HG03571 (cell line): ENCODE measurements around the gene MTERF2.
"Not testable (repeated sequence)": the region's sequence is repeated elsewhere in the genome, so short reads cannot be mapped to it uniquely, and the experiment has no call there.

ENCODE experiments used
- ATAC-seq: cut with Tn5 transposase; IDR thresholded peaks from one replicate; pipeline ENCODE4 v1.9.1; 2021; ENCODE audit not compliant: unreplicated experiment

The MTERF2 gene

GRCh38 chr12:106986625-106987389 is at the start of gene MTERF2:
Gene MTERF2, minus strand, starts transcription at chr12:106987146. Its CDS starts 8,432 bp downstream, at chr12:106978714.
- ATAC-seq, result peak; percentile 94

GRCh38 chr12:107035733-107036132 is 48.8 kb upstream of the MTERF2 start:
- ATAC-seq, result no peak

- no peak for ATAC-seq
These were observed 47.1 kb upstream of the MTERF2 start for GRCh38 chr12:107033758-107034739.

- no peak for ATAC-seq
These were observed 45.3 kb upstream of the MTERF2 start for GRCh38 chr12:107032266-107032665.

GRCh38 chr12:107031061-107031460 is 44.1 kb upstream of the MTERF2 start:
- ATAC-seq, result no peak

- no peak for ATAC-seq
These were observed 42.1 kb upstream of the MTERF2 start for GRCh38 chr12:107029081-107029480.

- ATAC-seq, result no peak
These were observed 40.7 kb upstream of the MTERF2 start for GRCh38 chr12:107027636-107028053.

- no peak for ATAC-seq
These were observed 40.1 kb upstream of the MTERF2 start for GRCh38 chr12:107026806-107027635.

- ATAC-seq, result not testable (repeated sequence)
These were observed 39.4 kb upstream of the MTERF2 start for GRCh38 chr12:107026356-107026755.

GRCh38 chr12:107025671-107026070 is 38.7 kb upstream of the MTERF2 start:
- ATAC-seq, result no peak

- ATAC-seq, result no peak
These were observed 32.6 kb upstream of the MTERF2 start for GRCh38 chr12:107019546-107019945.

- ATAC-seq, result no peak
These were observed 30.1 kb upstream of the MTERF2 start for GRCh38 chr12:107017042-107017441.

- ATAC-seq, result no peak
These were observed 27.1 kb upstream of the MTERF2 start for GRCh38 chr12:107014055-107014454.

- ATAC-seq, result no peak
These were observed 25.9 kb upstream of the MTERF2 start for GRCh38 chr12:107012736-107013425.

GRCh38 chr12:107011519-107011918 is 24.6 kb upstream of the MTERF2 start:
- ATAC-seq, result no peak

GRCh38 chr12:107007411-107007810 is 20.5 kb upstream of the MTERF2 start:
- no peak for ATAC-seq

- not testable (repeated sequence) for ATAC-seq
These were observed 15.7 kb upstream of the MTERF2 start for GRCh38 chr12:107002665-107003064.

GRCh38 chr12:106999446-106999845 is 12.5 kb upstream of the MTERF2 start:
- ATAC-seq, result no peak

GRCh38 chr12:106997916-106998315 is 11.0 kb upstream of the MTERF2 start:
- no peak for ATAC-seq

GRCh38 chr12:106996102-106996501 is 9.2 kb upstream of the MTERF2 start:
- not testable (repeated sequence) for ATAC-seq
